Liver (tissue), 9 donors: ENCODE data around the gene SLC6A11. TPM values are rescaled to one million over a fixed set of nuclear protein-coding genes. Genes with fewer than 3 reads are reported as not detected.

Experiments used
- DNase-seq: peaks from one replicate; pipeline ENCODE4 v3.0.0-alpha.2; 2017; ENCODE audit warnings: low spot score
- H3K27ac ChIP-seq, 2 donors: one replicate each; pipeline ENCODE4 v1.7.0; 2013; ENCODE audit warnings: inconsistent platforms in 2 of 2, low read length in 2 of 2, control low read depth in 1 of 2, low read depth in 1 of 2, mild to moderate bottlenecking in 1 of 2
- H3K27me3 ChIP-seq, 4 donors: one replicate each; pipeline versions ENCODE4 v1.6.1 to v1.7.0; 2013; ENCODE audit warnings: low read length in 3 of 4, inconsistent platforms in 1 of 4, mild to moderate bottlenecking in 1 of 4, moderate library complexity in 1 of 4; ENCODE audit not compliant: control insufficient read depth in 4 of 4, insufficient read depth in 4 of 4
- H3K36me3 ChIP-seq, 4 donors: one replicate each; pipeline versions ENCODE4 v1.6.1 to v1.7.0; 2013; ENCODE audit warnings: low read length in 3 of 4, mild to moderate bottlenecking in 3 of 4, low read depth in 1 of 4, moderate library complexity in 1 of 4; ENCODE audit not compliant: control insufficient read depth in 4 of 4, insufficient read depth in 3 of 4
- H3K4me1 ChIP-seq, 4 donors: one replicate each; pipeline versions ENCODE4 v1.6.1 to v1.7.0; 2013; ENCODE audit warnings: low read length in 3 of 4, mild to moderate bottlenecking in 3 of 4, moderate library complexity in 1 of 4; ENCODE audit not compliant: control insufficient read depth in 4 of 4, insufficient read depth in 4 of 4
- H3K4me3 ChIP-seq, 3 donors: one replicate each; pipeline versions ENCODE4 v1.6.1 to v1.7.0; 2013; ENCODE audit warnings: low read length in 3 of 3, control low read depth in 1 of 3, low read depth in 1 of 3, mild to moderate bottlenecking in 1 of 3
- H3K9ac ChIP-seq, 2 donors: one replicate each; pipeline ENCODE4 v1.7.0; 2013; ENCODE audit warnings: low read length in 2 of 2, mild to moderate bottlenecking in 2 of 2, moderate library complexity in 2 of 2, control low read depth in 1 of 2, low read depth in 1 of 2
- H3K9me3 ChIP-seq, 4 donors: one replicate each; pipeline versions ENCODE4 v1.6.1 to v1.7.0; 2013; ENCODE audit warnings: low read length in 3 of 4; ENCODE audit not compliant: control insufficient read depth in 4 of 4
- ATF3 ChIP-seq: IDR thresholded peaks from 2 replicates; pipeline ENCODE4 v1.6.1; 2016; ENCODE audit warnings: antibody characterized with exemption
- EGR1 ChIP-seq, 2 donors: IDR thresholded peaks; 2 replicates each; pipeline ENCODE4 v1.6.1; 2016 to 2018; ENCODE audit warnings: antibody characterized with exemption in 2 of 2, low read depth in 2 of 2
- FOXA1 ChIP-seq: IDR thresholded peaks from 2 replicates; pipeline ENCODE4 v1.6.1; 2016; ENCODE audit warnings: antibody characterized with exemption
- FOXA2 ChIP-seq: IDR thresholded peaks from 2 replicates; pipeline ENCODE4 v1.6.1; 2016; ENCODE audit warnings: antibody characterized with exemption
- GABPA ChIP-seq, 2 donors: IDR thresholded peaks in 1 of 2; conservative IDR thresholded peaks in 1 of 2; 2 replicates each; pipeline ENCODE4 v1.6.1; 2016; ENCODE audit warnings: antibody characterized with exemption in 2 of 2, mild to moderate bottlenecking in 1 of 2, moderate library complexity in 1 of 2
- HNF4A ChIP-seq, 2 donors: conservative IDR thresholded peaks; 2 replicates each; pipeline ENCODE4 v1.6.1; 2016; ENCODE audit warnings: antibody characterized with exemption in 2 of 2, mild to moderate bottlenecking in 2 of 2
- HNF4G ChIP-seq: IDR thresholded peaks from 2 replicates; pipeline ENCODE4 v1.6.1; 2016; ENCODE audit warnings: antibody characterized with exemption
- JUND ChIP-seq, 2 donors: IDR thresholded peaks; 2 replicates each; pipeline ENCODE4 v1.6.1; 2016; ENCODE audit warnings: antibody characterized with exemption in 2 of 2
- NR2F2 ChIP-seq: IDR thresholded peaks from 2 replicates; pipeline ENCODE4 v1.6.1; 2016; ENCODE audit warnings: antibody characterized with exemption
- RAD21 ChIP-seq, 2 donors: IDR thresholded peaks; 2 replicates each; pipeline ENCODE4 v1.6.1; 2016; ENCODE audit warnings: antibody characterized with exemption in 2 of 2, mild to moderate bottlenecking in 2 of 2
- REST ChIP-seq: IDR thresholded peaks from 2 replicates; pipeline ENCODE4 v1.6.1; 2016; ENCODE audit warnings: antibody characterized with exemption, mild to moderate bottlenecking
- RXRA ChIP-seq, 2 donors: IDR thresholded peaks; 2 replicates each; pipeline ENCODE4 v1.6.1; 2017 to 2018; ENCODE audit warnings: antibody characterized with exemption in 2 of 2, mild to moderate bottlenecking in 1 of 2
- SP1 ChIP-seq: IDR thresholded peaks from 2 replicates; pipeline ENCODE4 v1.6.1; 2018; ENCODE audit warnings: antibody characterized with exemption, mild to moderate bottlenecking
- TAF1 ChIP-seq: conservative IDR thresholded peaks from 2 replicates; pipeline ENCODE4 v1.6.1; 2016; ENCODE audit warnings: antibody characterized with exemption, mild to moderate bottlenecking
- YY1 ChIP-seq: IDR thresholded peaks from 2 replicates; pipeline ENCODE4 v1.6.1; 2016; ENCODE audit warnings: antibody characterized with exemption, mild to moderate bottlenecking
- WGBS: extraction: QIAGEN DNeasy Blood & Tissue Kit; methylation state at CpG from one replicate; pipeline ENCODE4 v1.1.7; 2013; 5-methylcytosine and 5-hydroxymethylcytosine counted together
- polyA plus RNA-seq, 2 donors: library from polyadenylated mRNA; stranded (reverse) in 1 of 2; unstranded in 1 of 2; fragments of 200-250 nt in 1 of 2; fragments of >200 nt in 1 of 2; fragmentation: Nextera tagmentation in 1 of 2; extraction: Ambion mirVana in 1 of 2; gene quantifications; one replicate each; pipeline versions ENCODE4 v1.2.1 to v1.2.3, GENCODE V29; 2013 to 2015
- total RNA-seq, 2 donors: library from RNA; depleted of rRNA; stranded (reverse); fragments of >200 nt; gene quantifications; one replicate each; pipeline ENCODE4 v1.2.3, GENCODE V29; 2014
- TF ChIP-seq, protein P1 (sequence below): IDR thresholded peaks from 2 replicates; pipeline ENCODE4 v1.6.1; 2016; ENCODE audit warnings: antibody characterized with exemption
- TF ChIP-seq, protein P2 (sequence below): fragments of 150-350 bp; IDR thresholded peaks from 2 replicates; pipeline ENCODE4 v1.5.1; 2017; ENCODE audit warnings: improper control_type of control experiment, low read depth, low read length; ENCODE audit not compliant: missing input control
- TF ChIP-seq, protein P3 (sequence below): IDR thresholded peaks from 2 replicates; pipeline ENCODE4 v1.6.1; 2016; ENCODE audit warnings: antibody characterized with exemption
- donor health status: healthy.
- donor health status: healthy.
- donor health status: healthy.
- donor health status: healthy.
- donor health status: healthy.

SLC6A11 gene
- total and polyA plus RNA-seq, 4 donors = under 0.01 to 7.1 (median 0.01) TPM; not detected in 1

DNA sequence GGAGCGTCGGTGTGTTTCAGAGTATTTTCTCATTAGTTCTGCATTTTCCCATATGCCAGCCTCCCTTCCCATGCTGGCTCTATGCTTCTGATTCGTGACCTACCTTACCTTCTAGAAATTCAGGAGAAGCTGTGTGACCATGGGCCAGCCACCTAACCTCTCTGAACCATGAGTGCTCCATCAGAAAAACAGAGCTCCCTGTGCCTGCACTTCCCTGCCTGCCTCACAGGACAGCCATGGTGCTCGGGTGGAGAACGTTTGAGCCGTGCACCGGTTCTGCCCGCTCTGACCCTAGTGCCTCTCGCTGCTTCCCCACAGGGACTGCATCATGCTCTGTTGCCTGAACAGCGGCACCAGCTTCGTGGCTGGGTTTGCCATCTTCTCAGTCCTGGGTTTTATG, 102.0 kb downstream of the SLC6A11 start:
- 91% methylated on average over 11 of the region's 11 CpGs for WGBS
- no peaks in the 10 kb centered on the region for H3K36me3 ChIP-seq
- no peak for DNase-seq
- no peak overlapping the region for H3K9ac ChIP-seq
- TF ChIP-seq HNF4A (conservative IDR thresholded peaks at IDR 0.05) (no peak), TAF1 (no peak), JUND (IDR thresholded peaks at IDR 0.05) (no peak), HNF4G (no peak), GABPA (IDR thresholded peaks at IDR 0.05 in 1 of 2, conservative IDR thresholded peaks at IDR 0.05 in 1 of 2) (no peak), RAD21 (IDR thresholded peaks at IDR 0.05) (no peak), YY1 (no peak), RXRA (IDR thresholded peaks at IDR 0.05) (no peak), FOXA1 (no peak), SP1 (no peak), EGR1 (IDR thresholded peaks at IDR 0.05; ENCODE audit: low read depth in 2 of 2) (no peak), ATF3 (no peak)
- TF ChIP-seq, protein P1, sequence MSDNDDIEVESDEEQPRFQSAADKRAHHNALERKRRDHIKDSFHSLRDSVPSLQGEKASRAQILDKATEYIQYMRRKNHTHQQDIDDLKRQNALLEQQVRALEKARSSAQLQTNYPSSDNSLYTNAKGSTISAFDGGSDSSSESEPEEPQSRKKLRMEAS = no peak
- TF ChIP-seq, protein P2, sequence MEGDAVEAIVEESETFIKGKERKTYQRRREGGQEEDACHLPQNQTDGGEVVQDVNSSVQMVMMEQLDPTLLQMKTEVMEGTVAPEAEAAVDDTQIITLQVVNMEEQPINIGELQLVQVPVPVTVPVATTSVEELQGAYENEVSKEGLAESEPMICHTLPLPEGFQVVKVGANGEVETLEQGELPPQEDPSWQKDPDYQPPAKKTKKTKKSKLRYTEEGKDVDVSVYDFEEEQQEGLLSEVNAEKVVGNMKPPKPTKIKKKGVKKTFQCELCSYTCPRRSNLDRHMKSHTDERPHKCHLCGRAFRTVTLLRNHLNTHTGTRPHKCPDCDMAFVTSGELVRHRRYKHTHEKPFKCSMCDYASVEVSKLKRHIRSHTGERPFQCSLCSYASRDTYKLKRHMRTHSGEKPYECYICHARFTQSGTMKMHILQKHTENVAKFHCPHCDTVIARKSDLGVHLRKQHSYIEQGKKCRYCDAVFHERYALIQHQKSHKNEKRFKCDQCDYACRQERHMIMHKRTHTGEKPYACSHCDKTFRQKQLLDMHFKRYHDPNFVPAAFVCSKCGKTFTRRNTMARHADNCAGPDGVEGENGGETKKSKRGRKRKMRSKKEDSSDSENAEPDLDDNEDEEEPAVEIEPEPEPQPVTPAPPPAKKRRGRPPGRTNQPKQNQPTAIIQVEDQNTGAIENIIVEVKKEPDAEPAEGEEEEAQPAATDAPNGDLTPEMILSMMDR = no peak
- TF ChIP-seq, protein P3, sequence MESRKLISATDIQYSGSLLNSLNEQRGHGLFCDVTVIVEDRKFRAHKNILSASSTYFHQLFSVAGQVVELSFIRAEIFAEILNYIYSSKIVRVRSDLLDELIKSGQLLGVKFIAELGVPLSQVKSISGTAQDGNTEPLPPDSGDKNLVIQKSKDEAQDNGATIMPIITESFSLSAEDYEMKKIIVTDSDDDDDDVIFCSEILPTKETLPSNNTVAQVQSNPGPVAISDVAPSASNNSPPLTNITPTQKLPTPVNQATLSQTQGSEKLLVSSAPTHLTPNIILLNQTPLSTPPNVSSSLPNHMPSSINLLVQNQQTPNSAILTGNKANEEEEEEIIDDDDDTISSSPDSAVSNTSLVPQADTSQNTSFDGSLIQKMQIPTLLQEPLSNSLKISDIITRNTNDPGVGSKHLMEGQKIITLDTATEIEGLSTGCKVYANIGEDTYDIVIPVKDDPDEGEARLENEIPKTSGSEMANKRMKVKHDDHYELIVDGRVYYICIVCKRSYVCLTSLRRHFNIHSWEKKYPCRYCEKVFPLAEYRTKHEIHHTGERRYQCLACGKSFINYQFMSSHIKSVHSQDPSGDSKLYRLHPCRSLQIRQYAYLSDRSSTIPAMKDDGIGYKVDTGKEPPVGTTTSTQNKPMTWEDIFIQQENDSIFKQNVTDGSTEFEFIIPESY = no peak
- H3K4me3 ChIP-seq = no peak overlapping the region
- H3K4me1 ChIP-seq = no peaks in the 10 kb centered on the region
- no peaks in the 10 kb centered on the region for H3K9me3 ChIP-seq
- no peaks in the 10 kb centered on the region for H3K27me3 ChIP-seq
- no peak overlapping the region for H3K27ac ChIP-seq

- Histone ChIP-seq H3K9me3 (no peaks in the 10 kb centered on the region), H3K4me3 (no peak overlapping the region), H3K27ac (no peak overlapping the region), H3K27me3 (no peaks in the 10 kb centered on the region), H3K9ac (no peak overlapping the region), H3K4me1 (no peaks in the 10 kb centered on the region), H3K36me3 (no peaks in the 10 kb centered on the region)
- 71% methylated on average over 5 of the region's 5 CpGs for WGBS
- no peak for DNase-seq
- TF ChIP-seq NR2F2 (no peak), RXRA (IDR thresholded peaks at IDR 0.05) (no peak), SP1 (no peak), FOXA2 (no peak), HNF4G (no peak), HNF4A (conservative IDR thresholded peaks at IDR 0.05) (no peak), JUND (IDR thresholded peaks at IDR 0.05) (no peak), EGR1 (IDR thresholded peaks at IDR 0.05; ENCODE audit: low read depth in 2 of 2) (no peak), REST (no peak), ATF3 (no peak), TAF1 (no peak), YY1 (no peak), RAD21 (IDR thresholded peaks at IDR 0.05) (no peak), FOXA1 (no peak), GABPA (IDR thresholded peaks at IDR 0.05 in 1 of 2, conservative IDR thresholded peaks at IDR 0.05 in 1 of 2) (no peak)
- TF ChIP-seq, protein P1 = no peak
- TF ChIP-seq, protein P3 = no peak
- TF ChIP-seq, protein P2 = no peak
Measured at GRCh38 chr3:10919636-10920035, 103.6 kb downstream of the SLC6A11 start.
